ENCODE data around the gene AOAH.

DNA sequence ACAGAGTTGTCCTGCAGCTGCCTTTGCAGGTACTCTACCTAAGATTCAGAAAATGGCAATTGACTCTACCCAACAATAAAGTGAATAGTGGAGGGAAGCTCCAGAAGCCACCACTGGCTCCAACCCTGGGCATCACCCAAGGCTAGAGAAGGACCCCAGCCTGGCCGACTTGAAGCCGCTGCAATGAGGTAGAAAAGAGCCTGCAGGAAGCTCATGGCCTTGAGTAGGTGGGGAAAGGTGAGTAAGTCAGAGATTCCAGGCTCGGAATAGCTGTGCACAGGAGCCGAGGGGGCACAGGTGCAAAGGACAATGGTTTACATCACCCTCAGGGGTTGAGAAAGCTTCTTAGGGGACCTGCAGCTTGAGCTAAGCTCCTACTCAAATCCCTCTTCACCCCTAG, 83.6 kb downstream of the AOAH start:
- TF ChIP-seq, protein P1, sequence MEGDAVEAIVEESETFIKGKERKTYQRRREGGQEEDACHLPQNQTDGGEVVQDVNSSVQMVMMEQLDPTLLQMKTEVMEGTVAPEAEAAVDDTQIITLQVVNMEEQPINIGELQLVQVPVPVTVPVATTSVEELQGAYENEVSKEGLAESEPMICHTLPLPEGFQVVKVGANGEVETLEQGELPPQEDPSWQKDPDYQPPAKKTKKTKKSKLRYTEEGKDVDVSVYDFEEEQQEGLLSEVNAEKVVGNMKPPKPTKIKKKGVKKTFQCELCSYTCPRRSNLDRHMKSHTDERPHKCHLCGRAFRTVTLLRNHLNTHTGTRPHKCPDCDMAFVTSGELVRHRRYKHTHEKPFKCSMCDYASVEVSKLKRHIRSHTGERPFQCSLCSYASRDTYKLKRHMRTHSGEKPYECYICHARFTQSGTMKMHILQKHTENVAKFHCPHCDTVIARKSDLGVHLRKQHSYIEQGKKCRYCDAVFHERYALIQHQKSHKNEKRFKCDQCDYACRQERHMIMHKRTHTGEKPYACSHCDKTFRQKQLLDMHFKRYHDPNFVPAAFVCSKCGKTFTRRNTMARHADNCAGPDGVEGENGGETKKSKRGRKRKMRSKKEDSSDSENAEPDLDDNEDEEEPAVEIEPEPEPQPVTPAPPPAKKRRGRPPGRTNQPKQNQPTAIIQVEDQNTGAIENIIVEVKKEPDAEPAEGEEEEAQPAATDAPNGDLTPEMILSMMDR (conservative IDR thresholded peaks at IDR 0.05; ENCODE audit: low read depth, low read length): no peak
- TF ChIP-seq, protein P2, sequence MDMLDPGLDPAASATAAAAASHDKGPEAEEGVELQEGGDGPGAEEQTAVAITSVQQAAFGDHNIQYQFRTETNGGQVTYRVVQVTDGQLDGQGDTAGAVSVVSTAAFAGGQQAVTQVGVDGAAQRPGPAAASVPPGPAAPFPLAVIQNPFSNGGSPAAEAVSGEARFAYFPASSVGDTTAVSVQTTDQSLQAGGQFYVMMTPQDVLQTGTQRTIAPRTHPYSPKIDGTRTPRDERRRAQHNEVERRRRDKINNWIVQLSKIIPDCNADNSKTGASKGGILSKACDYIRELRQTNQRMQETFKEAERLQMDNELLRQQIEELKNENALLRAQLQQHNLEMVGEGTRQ (IDR thresholded peaks at IDR 0.05; ENCODE audit: low read depth, low read length): no peak
- no peak for TF ChIP-seq POLR2A (IDR thresholded peaks at IDR 0.05; ENCODE audit: low read depth, low read length)
- no peak for TF ChIP-seq RCOR1 (IDR thresholded peaks at IDR 0.05; ENCODE audit: insufficient replicate concordance, low read length)
- no peak for TF ChIP-seq FOS (IDR thresholded peaks at IDR 0.05; ENCODE audit: low read depth, low read length)
- no peak for TF ChIP-seq BHLHE40 (IDR thresholded peaks at IDR 0.05; ENCODE audit: low read depth, low read length)
- TF ChIP-seq SMC3 (IDR thresholded peaks at IDR 0.05; ENCODE audit: low read depth, low read length): no peak
- no peak for TF ChIP-seq RAD21 (IDR thresholded peaks at IDR 0.05; ENCODE audit: low read length)
- no peak for TF ChIP-seq CEBPB (IDR thresholded peaks at IDR 0.05; ENCODE audit: low read depth, low read length)
- TF ChIP-seq, protein P3, sequence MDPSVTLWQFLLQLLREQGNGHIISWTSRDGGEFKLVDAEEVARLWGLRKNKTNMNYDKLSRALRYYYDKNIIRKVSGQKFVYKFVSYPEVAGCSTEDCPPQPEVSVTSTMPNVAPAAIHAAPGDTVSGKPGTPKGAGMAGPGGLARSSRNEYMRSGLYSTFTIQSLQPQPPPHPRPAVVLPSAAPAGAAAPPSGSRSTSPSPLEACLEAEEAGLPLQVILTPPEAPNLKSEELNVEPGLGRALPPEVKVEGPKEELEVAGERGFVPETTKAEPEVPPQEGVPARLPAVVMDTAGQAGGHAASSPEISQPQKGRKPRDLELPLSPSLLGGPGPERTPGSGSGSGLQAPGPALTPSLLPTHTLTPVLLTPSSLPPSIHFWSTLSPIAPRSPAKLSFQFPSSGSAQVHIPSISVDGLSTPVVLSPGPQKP (IDR thresholded peaks at IDR 0.05; ENCODE audit: borderline replicate concordance, low read depth, low read length): no peak
- no peak for TF ChIP-seq NFE2L2 (IDR thresholded peaks at IDR 0.05; ENCODE audit: low read depth, low read length)
- TF ChIP-seq RFX5 (IDR thresholded peaks at IDR 0.05; ENCODE audit: low read depth, low read length): no peak
- TF ChIP-seq CHD1 (IDR thresholded peaks at IDR 0.05; ENCODE audit: low read depth, low read length): no peak
- TF ChIP-seq MAFK (IDR thresholded peaks at IDR 0.05; ENCODE audit: low read depth, low read length): no peak

All from IMR-90 (cell line).